Astrocyte of the cerebellum (primary cell): Measurements from ENCODE around the gene F12.
A peak's percentile ranks its signal among the peaks of the same experiment; 100 is the strongest.

Experiments
- DNase-seq: peaks from one replicate; pipeline ENCODE4 v3.0.0-alpha.2; 2011; ENCODE audit warnings: low read depth
- H3K4me3 ChIP-seq: 2 replicates; pipeline ENCODE4 v1.5.1; 2011; ENCODE audit warnings: mild to moderate bottlenecking, low read depth, low read length, moderate library complexity
- CTCF ChIP-seq: IDR thresholded peaks from 2 replicates; pipeline ENCODE4 v1.5.1; 2012; ENCODE audit warnings: low read length, low read depth, moderate library complexity, mild to moderate bottlenecking; ENCODE audit errors: missing control alignments
- in situ Hi-C: cut with HindIII; loops from 2 replicates; pipeline ENCODE4 v1.10.0; 2017; ENCODE audit warnings: low sequenced_read_pairs

Gene F12

GRCh38 chr5:177455661-177456590 is 46.6 kb upstream of the F12 start:
- in situ Hi-C loops, result no loop called here
- peak; percentile 79 for DNase-seq
- peak; percentile 94 for TF ChIP-seq CTCF
- peak overlapping the region; percentile 34 for H3K4me3 ChIP-seq

- peak; percentile 65 for TF ChIP-seq CTCF
- no peak for DNase-seq
- H3K4me3 ChIP-seq, result peak overlapping the region; percentile 34
- in situ Hi-C loops, result no loop called here
Measured at GRCh38 chr5:177455036-177455660, 45.8 kb upstream of the F12 start.

DNA sequence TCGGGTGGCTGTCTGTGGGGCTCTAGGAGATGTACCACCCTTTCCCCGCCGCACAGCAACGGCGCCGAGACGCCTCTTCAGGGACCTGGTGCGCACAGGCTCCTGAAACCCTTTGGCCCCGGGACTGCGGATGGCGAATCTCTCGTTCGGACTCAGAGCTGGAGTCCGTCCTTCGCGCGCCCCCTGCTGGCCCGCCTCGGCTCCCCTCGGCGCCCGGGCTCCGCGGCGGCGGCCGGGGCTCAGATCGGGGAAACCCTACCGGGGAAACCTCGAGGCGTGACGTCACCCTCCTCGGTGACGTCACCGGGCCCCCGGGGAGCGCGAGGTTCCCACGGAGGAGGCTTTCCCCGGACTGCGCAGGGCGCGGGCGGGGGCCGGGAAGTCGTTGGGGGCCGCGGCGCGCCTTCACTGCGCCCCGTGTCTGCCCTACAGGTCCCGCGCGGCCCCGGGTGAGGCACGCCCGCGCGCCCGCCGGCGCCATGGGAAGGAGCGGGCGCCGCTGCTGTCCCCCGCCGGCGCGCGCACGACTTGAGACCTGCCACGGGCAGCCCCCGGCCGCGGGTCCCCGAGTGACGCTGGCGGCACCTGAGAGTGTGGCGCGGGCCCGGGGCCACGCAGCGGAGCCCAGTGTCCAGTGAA is 45.2 kb upstream of the F12 start:
- DNase-seq, result peak; percentile 55
- H3K4me3 ChIP-seq, result peak overlapping the region; percentile 34
- peak; percentile 84 for TF ChIP-seq CTCF
- in situ Hi-C loops, result no loop called here

DNA sequence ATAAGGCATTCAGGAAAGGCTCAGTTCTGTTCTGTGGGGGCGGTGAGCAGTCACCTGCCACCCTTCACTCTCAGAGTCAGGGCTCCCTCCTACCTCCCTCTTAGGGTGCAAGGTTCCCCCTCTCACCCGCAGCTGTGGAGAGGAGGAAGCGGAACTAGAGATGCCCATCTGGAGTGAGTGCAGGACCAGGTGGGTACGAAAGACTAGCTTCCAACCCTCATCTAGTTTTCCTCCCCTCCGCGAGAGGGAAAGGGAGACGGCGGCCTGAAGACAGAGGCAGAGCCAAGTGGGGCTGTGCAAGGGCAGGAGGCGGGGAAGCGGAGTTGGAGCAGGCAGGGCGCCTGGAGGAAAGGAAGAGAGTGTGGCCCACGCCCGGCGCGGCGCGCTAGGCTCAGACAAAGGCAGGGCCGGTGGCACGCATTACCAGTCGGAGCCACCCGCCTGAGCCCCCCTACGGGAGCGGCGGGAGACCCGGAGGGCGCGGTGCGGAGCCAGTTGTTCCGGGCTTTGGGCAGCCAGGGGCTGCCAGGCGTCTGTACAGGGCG is 44.6 kb upstream of the F12 start:
- no peak for DNase-seq
- in situ Hi-C loops, result no loop called here
- H3K4me3 ChIP-seq, result peak overlapping the region; percentile 34
- TF ChIP-seq CTCF, result no peak

DNA sequence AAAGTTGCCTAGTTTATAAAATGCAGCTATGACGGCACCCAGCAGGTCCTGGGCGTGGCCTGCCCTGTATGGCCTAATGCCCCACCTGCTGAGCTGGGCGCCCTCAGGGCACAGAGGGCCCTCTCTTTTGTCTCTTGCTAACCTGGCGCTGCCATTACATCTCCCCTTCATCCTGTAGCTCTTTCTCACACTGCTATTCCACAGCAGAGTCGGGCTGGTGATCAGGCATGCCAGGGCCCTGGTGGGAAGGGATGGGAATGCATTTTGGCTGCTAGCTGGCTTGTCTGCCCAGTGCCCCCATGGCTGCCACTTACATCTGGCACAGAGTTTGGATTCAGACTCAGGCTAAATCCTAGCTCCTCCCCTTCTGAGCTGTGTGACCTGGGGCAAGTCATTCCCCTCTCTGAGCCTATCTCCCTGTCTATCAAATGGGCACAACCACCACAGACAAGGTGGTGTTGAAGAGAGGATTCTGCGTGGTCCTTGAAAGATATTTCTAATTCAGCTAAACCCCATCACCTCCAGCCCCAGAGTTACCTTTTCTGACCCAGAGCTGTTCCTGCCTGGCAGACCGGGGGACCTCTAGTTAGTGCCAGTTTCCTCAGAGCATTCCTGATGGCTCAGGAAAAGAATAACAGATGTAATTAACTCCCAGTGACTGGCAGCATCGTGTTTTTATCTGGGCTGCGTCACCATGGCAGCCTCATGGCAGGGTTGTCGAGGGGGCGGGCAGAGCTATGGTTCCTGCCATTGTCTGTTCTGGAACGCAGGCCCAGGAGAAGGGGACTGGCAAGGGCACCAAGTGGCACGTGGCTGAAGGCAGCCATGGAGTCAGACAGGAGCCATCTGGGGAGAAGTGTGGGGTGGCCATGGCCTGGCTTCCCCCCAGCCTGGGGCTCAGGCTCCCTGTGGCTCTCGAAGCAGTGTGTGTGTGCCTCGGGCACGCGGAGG is 43.6 kb upstream of the F12 start:
- no peak for TF ChIP-seq CTCF

More for the DNA sequence above, 43.6 kb upstream of the F12 start:
- no peak overlapping the region for H3K4me3 ChIP-seq
- DNase-seq, result no peak
- in situ Hi-C loops, result no loop called here
